K562 (cell line): ENCODE results near the gene SIKE1. TPM values are rescaled to one million over a fixed set of nuclear protein-coding genes. Genes with fewer than 3 reads are reported as not detected.

Experiments used
- CEBPG ChIP-seq, 3 experiments: fragments of 200-800 bp in 1 of 3; sonication (Bioruptor generic) in 1 of 3; sonication (generic) in 1 of 3; formaldehyde crosslinking in 1 of 3; IDR thresholded peaks in 2 of 3; conservative IDR thresholded peaks in 1 of 3; 2 replicates each; pipeline versions ENCODE4 v1.6.1 to v1.8.0; 2016 to 2022; ENCODE audit warnings: missing compliant biosample characterization in 2 of 3, missing genetic modification characterization in 2 of 3, mild to moderate bottlenecking in 1 of 3, missing genetic modification reagents in 1 of 3
- KHSRP ChIP-seq: fragments of 450-650 bp; IDR thresholded peaks from 2 replicates; pipeline ENCODE4 v1.6.1; 2017
- MED1 ChIP-seq: sonication (generic); formaldehyde crosslinking; IDR thresholded peaks from 2 replicates; pipeline ENCODE4 v1.8.1; 2023; ENCODE audit warnings: missing genetic modification reagents, borderline replicate concordance
- MXI1 ChIP-seq: IDR thresholded peaks from 2 replicates; pipeline ENCODE4 v1.6.1; 2011; ENCODE audit warnings: low read depth, mild to moderate bottlenecking, improper control_type of control experiment, low read length
- polyA plus RNA-seq, 8 experiments: library from polyadenylated mRNA; depleted of rRNA in 4 of 8; stranded (reverse) in 5 of 8; unstranded in 3 of 8; fragments of >200 nt; fragmentation: Nextera tagmentation in 2 of 8; fragmentation: Illumina TruSeq in 1 of 8; extraction: Ambion mirVana in 2 of 8; extraction: Trizol in 1 of 8; gene quantifications; 2 replicates each; pipeline versions ENCODE4 v1.2.1 to v1.2.3, GENCODE V29; 2011 to 2014; ENCODE audit warnings: inconsistent platforms in 1 of 8, missing spikeins in 1 of 8
- total RNA-seq, 7 experiments: library from RNA; depleted of rRNA in 6 of 7; stranded (reverse); fragments of >200 nt in 6 of 7; fragmentation: Illumina TruSeq in 2 of 7; extraction: Trizol in 2 of 7; gene quantifications; 2 replicates each; pipeline versions ENCODE4 v1.2.1 to v1.2.3, GENCODE V29; 2011 to 2021; ENCODE audit warnings: low replicate concordance in 1 of 7
- TF ChIP-seq, protein P1 (sequence below), 2 experiments: fragments of 450-650 bp; formaldehyde crosslinking in 1 of 2; IDR thresholded peaks; 2 replicates each; pipeline versions ENCODE4 v1.4.0 to v1.6.1; 2014 to 2020; ENCODE audit warnings: mild to moderate bottlenecking in 2 of 2, borderline replicate concordance in 1 of 2, low read depth in 1 of 2

Gene SIKE1
- total and polyA plus RNA-seq, 9 of the 15 experiments (the other 6 are each of a cell fraction or from before 2014, with no cell fraction given), result 21.8 to 144 (median 76.3) TPM

DNA sequence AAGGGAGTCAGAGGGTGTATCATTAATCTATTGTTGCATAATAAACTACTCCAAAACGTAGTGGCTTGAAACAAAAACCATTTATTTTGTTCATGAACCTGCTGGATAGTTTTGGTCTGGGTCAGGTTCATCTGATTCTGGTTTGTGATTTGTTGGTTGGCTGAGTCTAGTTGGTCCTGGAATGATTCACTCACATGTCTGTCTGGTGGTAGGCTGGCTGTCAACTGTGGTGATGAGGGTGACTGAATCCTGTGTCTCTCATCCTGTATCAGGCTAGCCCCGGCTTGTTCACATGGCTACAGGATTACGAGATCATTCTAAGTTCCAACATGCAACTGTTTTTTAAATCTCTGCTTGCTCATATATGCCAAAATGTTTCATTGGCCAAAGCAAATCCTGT, 22.5 kb upstream of the SIKE1 start (continued):
- TF ChIP-seq, protein P1, sequence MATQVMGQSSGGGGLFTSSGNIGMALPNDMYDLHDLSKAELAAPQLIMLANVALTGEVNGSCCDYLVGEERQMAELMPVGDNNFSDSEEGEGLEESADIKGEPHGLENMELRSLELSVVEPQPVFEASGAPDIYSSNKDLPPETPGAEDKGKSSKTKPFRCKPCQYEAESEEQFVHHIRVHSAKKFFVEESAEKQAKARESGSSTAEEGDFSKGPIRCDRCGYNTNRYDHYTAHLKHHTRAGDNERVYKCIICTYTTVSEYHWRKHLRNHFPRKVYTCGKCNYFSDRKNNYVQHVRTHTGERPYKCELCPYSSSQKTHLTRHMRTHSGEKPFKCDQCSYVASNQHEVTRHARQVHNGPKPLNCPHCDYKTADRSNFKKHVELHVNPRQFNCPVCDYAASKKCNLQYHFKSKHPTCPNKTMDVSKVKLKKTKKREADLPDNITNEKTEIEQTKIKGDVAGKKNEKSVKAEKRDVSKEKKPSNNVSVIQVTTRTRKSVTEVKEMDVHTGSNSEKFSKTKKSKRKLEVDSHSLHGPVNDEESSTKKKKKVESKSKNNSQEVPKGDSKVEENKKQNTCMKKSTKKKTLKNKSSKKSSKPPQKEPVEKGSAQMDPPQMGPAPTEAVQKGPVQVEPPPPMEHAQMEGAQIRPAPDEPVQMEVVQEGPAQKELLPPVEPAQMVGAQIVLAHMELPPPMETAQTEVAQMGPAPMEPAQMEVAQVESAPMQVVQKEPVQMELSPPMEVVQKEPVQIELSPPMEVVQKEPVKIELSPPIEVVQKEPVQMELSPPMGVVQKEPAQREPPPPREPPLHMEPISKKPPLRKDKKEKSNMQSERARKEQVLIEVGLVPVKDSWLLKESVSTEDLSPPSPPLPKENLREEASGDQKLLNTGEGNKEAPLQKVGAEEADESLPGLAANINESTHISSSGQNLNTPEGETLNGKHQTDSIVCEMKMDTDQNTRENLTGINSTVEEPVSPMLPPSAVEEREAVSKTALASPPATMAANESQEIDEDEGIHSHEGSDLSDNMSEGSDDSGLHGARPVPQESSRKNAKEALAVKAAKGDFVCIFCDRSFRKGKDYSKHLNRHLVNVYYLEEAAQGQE (IDR thresholded peaks at IDR 0.05; ENCODE audit: borderline replicate concordance), result no peak
- TF ChIP-seq, protein P1 (CRISPR knock-in tag; IDR thresholded peaks at IDR 0.05; ENCODE audit: low read depth), result no peak
- TF ChIP-seq MXI1 (no peak), MED1 (CRISPR knock-in tag) (no peak), KHSRP (no peak), CEBPG (CRISPR knock-in tag; IDR thresholded peaks at IDR 0.05) (no peak), CEBPG (tag; conservative IDR thresholded peaks at IDR 0.05 in 1 of 2, IDR thresholded peaks at IDR 0.05 in 1 of 2) (no peak)
